K562 (cell line): ENCODE data around the gene CSNK1G1. TPM values are rescaled to one million over a fixed set of nuclear protein-coding genes. Genes with fewer than 3 reads are reported as not detected.

Source experiments
- ATAC-seq: fragments of 200-7000 bp; cut with Tn5 transposase; 3 replicates; pipeline ENCODE4 v1.9.1; 2020; ENCODE audit warnings: moderate library complexity
- BruUV-seq: library from RNA; stranded (reverse); fragments of 400-500 nt; replicated peaks from 2 replicates; lab custom pipeline; 2021; lab: Mats Ljungman, UMichigan
- CTCF ChIA-PET: fragments of 300-600 bp; formaldehyde crosslinking; extraction: SDS; loops from one replicate; lab custom pipeline; 2021; ENCODE audit warnings: low intra/inter-chr PET ratio; lab: Yijun Ruan, JAX
- POLR2A ChIA-PET: fragments of 300-600, 350-650 bp; sonication (Branson Sonifier 250); formaldehyde crosslinking; extraction: SDS; loops from one replicate; lab custom pipeline; 2021; ENCODE audit warnings: antibody characterized with exemption, inconsistent platforms; lab: Yijun Ruan, JAX
- DNase-seq, 4 experiments: peaks; one replicate each; pipeline versions ENCODE4 v3.0.0 to v3.0.0-alpha.2; 2011 to 2018; ENCODE audit warnings: low spot score in 3 of 4, mixed read lengths in 3 of 4; ENCODE audit errors: extremely low read depth in 1 of 4
- FAIRE-seq: peaks from 2 replicates; lab custom pipeline; 2011; peaks lifted over from hg19 to GRCh38; lab: Jason Lieb, UNC
- H2AFZ ChIP-seq: 2 replicates; pipeline ENCODE4 v1.6.0; 2011; ENCODE audit warnings: low read depth, low read length, control low read depth, inconsistent platforms
- H3K27ac ChIP-seq: fragments of 200-600 bp; 3 replicates; pipeline ENCODE4 v1.8.0; 2011; ENCODE audit warnings: low read depth, mild to moderate bottlenecking, control low read depth, inconsistent platforms, low read length, moderate library complexity, mixed read lengths; ENCODE audit errors: extremely low read depth
- H3K27me3 ChIP-seq, 2 experiments: fragments of 300-600 bp in 1 of 2; 2 replicates in 1 of 2; 3 replicates in 1 of 2; pipeline versions ENCODE4 v1.6.0 to v1.8.0; 2011; ENCODE audit warnings: inconsistent platforms in 2 of 2, low read length in 2 of 2, mild to moderate bottlenecking in 1 of 2, mixed read lengths in 1 of 2, moderate library complexity in 1 of 2; ENCODE audit not compliant: control insufficient read depth in 2 of 2, insufficient read depth in 2 of 2
- H3K36me3 ChIP-seq: fragments of 300-600 bp; 3 replicates; pipeline ENCODE4 v1.8.0; 2011; ENCODE audit warnings: mild to moderate bottlenecking, low read length, inconsistent platforms; ENCODE audit not compliant: control insufficient read depth, insufficient read depth
- H3K4me1 ChIP-seq, 2 experiments: fragments of 200-600 bp in 1 of 2; replicated peaks in 1 of 2; 2 replicates in 1 of 2; 3 replicates in 1 of 2; pipeline versions ENCODE4 v1.5.1 to v1.8.0; 2011; ENCODE audit warnings: inconsistent platforms in 2 of 2, low read length in 2 of 2, mild to moderate bottlenecking in 1 of 2, mixed read lengths in 1 of 2, moderate library complexity in 1 of 2; ENCODE audit not compliant: control insufficient read depth in 2 of 2, insufficient read depth in 2 of 2
- H3K4me2 ChIP-seq: 2 replicates; pipeline ENCODE4 v1.6.1; 2011; ENCODE audit warnings: low read length, control low read depth, inconsistent platforms, mixed read lengths; ENCODE audit not compliant: insufficient read depth
- H3K4me3 ChIP-seq: fragments of 200-600 bp; sonication (generic), shearing (Covaris generic); 2 replicates; pipeline ENCODE4 v1.5.1; 2016; ENCODE audit warnings: control low read depth, inconsistent platforms
- H3K79me2 ChIP-seq: fragments of 200-600 bp; 3 replicates; pipeline ENCODE4 v1.8.0; 2011; ENCODE audit warnings: low read length, inconsistent platforms; ENCODE audit not compliant: control insufficient read depth, insufficient read depth
- H3K9ac ChIP-seq, 2 experiments: 2 replicates each; pipeline versions ENCODE4 v1.6.0 to v1.6.1; 2011; ENCODE audit warnings: low read depth in 2 of 2, low read length in 2 of 2, control low read depth in 1 of 2, inconsistent platforms in 1 of 2, mild to moderate bottlenecking in 1 of 2, mixed read lengths in 1 of 2; ENCODE audit not compliant: insufficient read depth in 1 of 2
- H3K9me1 ChIP-seq: one replicate; pipeline ENCODE4 v1.6.0; 2011; ENCODE audit warnings: inconsistent platforms, mild to moderate bottlenecking, low read length, moderate library complexity; ENCODE audit not compliant: control insufficient read depth, insufficient read depth
- H3K9me3 ChIP-seq: replicated peaks from 2 replicates; pipeline ENCODE4 v1.5.1; 2011; ENCODE audit warnings: low read depth, low read length, inconsistent platforms; ENCODE audit not compliant: control insufficient read depth, insufficient read depth
- H4K20me1 ChIP-seq: replicated peaks from 2 replicates; pipeline ENCODE4 v1.6.1; 2011; ENCODE audit warnings: low read length, inconsistent platforms, mixed read lengths; ENCODE audit not compliant: control insufficient read depth, insufficient read depth
- ATF4 ChIP-seq: fragments of 450-650 bp; formaldehyde crosslinking; IDR thresholded peaks from 2 replicates; pipeline ENCODE4 v1.4.0; 2022; ENCODE audit warnings: mild to moderate bottlenecking, moderate library complexity
- CBX5 ChIP-seq: IDR thresholded peaks from 2 replicates; pipeline ENCODE4 v1.6.1; 2014; ENCODE audit warnings: low read depth, borderline replicate concordance
- HCFC1 ChIP-seq: IDR thresholded peaks from 2 replicates; pipeline ENCODE4 v1.6.1; 2012; ENCODE audit warnings: low read depth, low read length, improper control_type of control experiment
- NFE2L1 ChIP-seq: fragments of 450-650 bp; IDR thresholded peaks from 2 replicates; pipeline ENCODE4 v1.6.1; 2016; ENCODE audit warnings: missing genetic modification characterization, low read depth, mild to moderate bottlenecking, missing compliant biosample characterization, moderate library complexity, borderline replicate concordance
- PHB ChIP-seq: fragments of 250-450 bp; sonication (Bioruptor Pico); IDR thresholded peaks from 2 replicates; pipeline ENCODE4 v1.5.0; 2021
- PTBP1 ChIP-seq: fragments of 200-400 bp; formaldehyde crosslinking; IDR thresholded peaks from 2 replicates; pipeline ENCODE4 v1.6.1; 2017; ENCODE audit warnings: low read depth, low read length
- PYGO2 ChIP-seq: fragments of 450-650 bp; IDR thresholded peaks from 2 replicates; pipeline ENCODE4 v1.6.1; 2016; ENCODE audit warnings: mild to moderate bottlenecking, missing genetic modification characterization, moderate library complexity, missing compliant biosample characterization
- ZBTB1 ChIP-seq: sonication (generic); formaldehyde crosslinking; IDR thresholded peaks from 2 replicates; pipeline ENCODE4 v1.8.1; 2023; ENCODE audit warnings: missing genetic modification reagents, low read depth, mild to moderate bottlenecking, borderline replicate concordance
- ZNF717 ChIP-seq: fragments of 250-450 bp; sonication (Bioruptor Pico); IDR thresholded peaks from 2 replicates; pipeline ENCODE4 v1.5.0; 2021
- WGBS: fragments of 100-300 bp; shearing (Covaris generic); methylation state at CpG from one replicate; pipeline ENCODE4 v1.1.6; 2016; ENCODE audit warnings: low coverage, mixed read lengths; ENCODE audit not compliant: insufficient coverage; ENCODE audit errors: missing lambda C conversion rate; 5-methylcytosine and 5-hydroxymethylcytosine counted together
- in situ Hi-C: fragments of 300-500 bp; cut with MboI; formaldehyde crosslinking; loops from 4 replicates; pipeline ENCODE4 v1.15.0; 2018; ENCODE audit warnings: inconsistent platforms, mixed read lengths
- intact Hi-C: fragments of 100-400 bp; cut with micrococcal nuclease; formaldehyde crosslinking; loops from 2 replicates; pipeline ENCODE4 v1.14.2; 2022
- polyA plus RNA-seq, 8 experiments: library from polyadenylated mRNA; depleted of rRNA in 4 of 8; stranded (reverse) in 5 of 8; unstranded in 3 of 8; fragments of >200 nt; fragmentation: Nextera tagmentation in 2 of 8; fragmentation: Illumina TruSeq in 1 of 8; extraction: Ambion mirVana in 2 of 8; extraction: Trizol in 1 of 8; gene quantifications; 2 replicates each; pipeline versions ENCODE4 v1.2.1 to v1.2.3, GENCODE V29; 2011 to 2014; ENCODE audit warnings: inconsistent platforms in 1 of 8, missing spikeins in 1 of 8
- total RNA-seq, 7 experiments: library from RNA; depleted of rRNA in 6 of 7; stranded (reverse); fragments of >200 nt in 6 of 7; fragmentation: Illumina TruSeq in 2 of 7; extraction: Trizol in 2 of 7; gene quantifications; 2 replicates each; pipeline versions ENCODE4 v1.2.1 to v1.2.3, GENCODE V29; 2011 to 2021; ENCODE audit warnings: low replicate concordance in 1 of 7

Gene CSNK1G1
- total and polyA plus RNA-seq, 9 of the 15 experiments (the other 6 are each of a cell fraction or from before 2014, with no cell fraction given), result 4.5 to 18.5 (median 9.5) TPM

- POLR2A ChIA-PET, result no interaction called here
- no peak for ATAC-seq
- in situ Hi-C loops, result no loop called here
These were observed 67.4 kb downstream of the CSNK1G1 start for GRCh38 chr15:64288577-64288976.

More at GRCh38 chr15:64288577-64288976, 67.4 kb downstream of the CSNK1G1 start:
- Histone ChIP-seq H3K27me3 (no peaks in the 10 kb centered on the region), H4K20me1 (no peaks in the 10 kb centered on the region), H3K9me3 (no peaks in the 10 kb centered on the region), H3K27ac (no peak overlapping the region), H2AFZ (no peak overlapping the region), H3K4me2 (no peak overlapping the region), H3K79me2 (peaks cover 38% of the 10 kb centered on the region), H3K9ac (no peak overlapping the region), H3K4me3 (no peak overlapping the region), H3K4me1 (peaks cover 0 to 3% of the 10 kb centered on the region in 2 experiments; a peak in 2 of 5 replicates), H3K9me1 (no peaks in the 10 kb centered on the region), H3K36me3 (no peaks in the 10 kb centered on the region)
- peak; percentile 11 for FAIRE-seq
- intact Hi-C loops, result no loop called here
- BruUV-seq, result no TSS peak
- CTCF ChIA-PET, result no interaction called here
- TF ChIP-seq HCFC1 (no peak), CBX5 (no peak), ATF4 (no peak), PTBP1 (no peak), NFE2L1 (no peak), ZBTB1 (CRISPR knock-in tag) (no peak), PHB (CRISPR knock-in tag) (no peak), PYGO2 (tag) (no peak), ZNF717 (no peak)
- DNase-seq, result no peak
- WGBS, result 79% methylated on average over 1 of the region's 1 CpG
